Measurements from ENCODE around the gene CHD9.

GRCh38 chr16:53219371-53219770, 164.6 kb downstream of the CHD9 start:
- TF ChIP-seq, protein P1, sequence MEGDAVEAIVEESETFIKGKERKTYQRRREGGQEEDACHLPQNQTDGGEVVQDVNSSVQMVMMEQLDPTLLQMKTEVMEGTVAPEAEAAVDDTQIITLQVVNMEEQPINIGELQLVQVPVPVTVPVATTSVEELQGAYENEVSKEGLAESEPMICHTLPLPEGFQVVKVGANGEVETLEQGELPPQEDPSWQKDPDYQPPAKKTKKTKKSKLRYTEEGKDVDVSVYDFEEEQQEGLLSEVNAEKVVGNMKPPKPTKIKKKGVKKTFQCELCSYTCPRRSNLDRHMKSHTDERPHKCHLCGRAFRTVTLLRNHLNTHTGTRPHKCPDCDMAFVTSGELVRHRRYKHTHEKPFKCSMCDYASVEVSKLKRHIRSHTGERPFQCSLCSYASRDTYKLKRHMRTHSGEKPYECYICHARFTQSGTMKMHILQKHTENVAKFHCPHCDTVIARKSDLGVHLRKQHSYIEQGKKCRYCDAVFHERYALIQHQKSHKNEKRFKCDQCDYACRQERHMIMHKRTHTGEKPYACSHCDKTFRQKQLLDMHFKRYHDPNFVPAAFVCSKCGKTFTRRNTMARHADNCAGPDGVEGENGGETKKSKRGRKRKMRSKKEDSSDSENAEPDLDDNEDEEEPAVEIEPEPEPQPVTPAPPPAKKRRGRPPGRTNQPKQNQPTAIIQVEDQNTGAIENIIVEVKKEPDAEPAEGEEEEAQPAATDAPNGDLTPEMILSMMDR (IDR thresholded peaks at IDR 0.05; ENCODE audit: low read length), result no peak
- no peak for TF ChIP-seq EZH2 (IDR thresholded peaks at IDR 0.05; ENCODE audit: borderline replicate concordance, low read length)

Data from OCI-LY1 (cell line).